GM12864 (cell line): ENCODE measurements around the gene CHRNG.

Source experiments
- DNase-seq: peaks from one replicate; pipeline ENCODE4 v3.0.0-alpha.2; 2011; ENCODE audit warnings: low read depth
- H3K4me3 ChIP-seq: 2 replicates; pipeline ENCODE4 v1.5.1; 2011; ENCODE audit warnings: mild to moderate bottlenecking, low read depth, low read length, control low read depth
- CTCF ChIP-seq: IDR thresholded peaks from 2 replicates; pipeline ENCODE4 v1.5.1; 2011; ENCODE audit warnings: low read depth, mild to moderate bottlenecking, moderate library complexity, low read length, control low read depth, inconsistent platforms; ENCODE audit errors: missing control alignments

The CHRNG gene

GRCh38 chr2:232493701-232494474 is 45.6 kb upstream of the CHRNG start:
- no peak overlapping the region for H3K4me3 ChIP-seq
- DNase-seq = no peak
- TF ChIP-seq CTCF = no peak

GRCh38 chr2:232494542-232494941 is 45.0 kb upstream of the CHRNG start:
- no peak overlapping the region for H3K4me3 ChIP-seq
- no peak for DNase-seq
- TF ChIP-seq CTCF = no peak

GRCh38 chr2:232495292-232495691 is 44.2 kb upstream of the CHRNG start:
- TF ChIP-seq CTCF = no peak
- DNase-seq = no peak
- no peak overlapping the region for H3K4me3 ChIP-seq

GRCh38 chr2:232496501-232497270 is 42.8 kb upstream of the CHRNG start:
- H3K4me3 ChIP-seq = no peak overlapping the region
- DNase-seq = no peak
- TF ChIP-seq CTCF = no peak

GRCh38 chr2:232497348-232497747 is 42.1 kb upstream of the CHRNG start:
- TF ChIP-seq CTCF = no peak
- H3K4me3 ChIP-seq = no peak overlapping the region
- DNase-seq = no peak

- no peak overlapping the region for H3K4me3 ChIP-seq
- DNase-seq = no peak
- no peak for TF ChIP-seq CTCF
Measured at GRCh38 chr2:232498452-232498851, 41.0 kb upstream of the CHRNG start.
